A673 (cell line): Measurements from ENCODE around the gene CNTD1. TPM values are rescaled to one million over a fixed set of nuclear protein-coding genes. Genes with fewer than 3 reads are reported as not detected.

Experiments
- BruUV-seq: library from RNA; stranded (reverse); fragments of 400-500 nt; replicated peaks from 2 replicates; lab custom pipeline; 2021; lab: Mats Ljungman, UMichigan
- CTCF ChIA-PET: fragments of 300-600 bp; sonication (Branson Sonifier 250); formaldehyde crosslinking; loops from one replicate; lab custom pipeline; 2022; ENCODE audit warnings: antibody characterized with exemption; lab: Charles Lee
- POLR2A ChIA-PET: fragments of 300-600 bp; sonication (Branson Sonifier 250); formaldehyde crosslinking; loops from one replicate; lab custom pipeline; 2022; ENCODE audit warnings: antibody characterized with exemption; ENCODE audit not compliant: low non-redundant PET; lab: Charles Lee
- DNase-seq: peaks from one replicate; pipeline ENCODE4 v3.0.0-alpha.2; 2015; ENCODE audit warnings: low spot score
- H3K27ac ChIP-seq: fragments of 200-600 bp; sonication (generic); 2 replicates; pipeline ENCODE4 v1.5.1; 2016; ENCODE audit warnings: mixed run types, low read depth, mild to moderate bottlenecking, mixed read lengths, antibody characterized with exemption, low read length; ENCODE audit not compliant: poor library complexity, severe bottlenecking
- H3K27me3 ChIP-seq: fragments of 200-600 bp; sonication (generic); replicated peaks from 2 replicates; pipeline ENCODE4 v1.6.1; 2017; ENCODE audit warnings: mixed run types, low read depth, mild to moderate bottlenecking, mixed read lengths, antibody characterized with exemption, low read length; ENCODE audit not compliant: insufficient read depth, poor library complexity
- H3K36me3 ChIP-seq: fragments of 200-600 bp; sonication (generic); 2 replicates; pipeline ENCODE4 v1.6.1; 2016; ENCODE audit warnings: mixed run types, mild to moderate bottlenecking, mixed read lengths, antibody characterized with exemption, low read length; ENCODE audit not compliant: insufficient read depth, poor library complexity, severe bottlenecking
- H3K4me1 ChIP-seq: fragments of 200-600 bp; sonication (generic); 2 replicates; pipeline ENCODE4 v1.6.1; 2017; ENCODE audit warnings: mixed run types, mild to moderate bottlenecking, mixed read lengths, antibody characterized with exemption, low read length; ENCODE audit not compliant: insufficient read depth, poor library complexity, severe bottlenecking
- H3K4me3 ChIP-seq: fragments of 200-600 bp; sonication (generic); 2 replicates; pipeline ENCODE4 v1.5.1; 2016; ENCODE audit warnings: low read depth, mixed run types, mild to moderate bottlenecking, mixed read lengths, low read length; ENCODE audit not compliant: poor library complexity, severe bottlenecking
- H3K9me3 ChIP-seq: fragments of 200-600 bp; sonication (generic); 2 replicates; pipeline ENCODE4 v1.6.1; 2016; ENCODE audit warnings: mixed run types, low read depth, mild to moderate bottlenecking, mixed read lengths, antibody characterized with exemption, low read length; ENCODE audit not compliant: poor library complexity, severe bottlenecking
- CTCF ChIP-seq: fragments of 300-800, 200-600 bp; sonication (generic); conservative IDR thresholded peaks from 2 replicates; pipeline ENCODE4 v1.5.1; 2017; ENCODE audit warnings: low read depth, mild to moderate bottlenecking, antibody characterized with exemption, low read length, moderate library complexity, mixed read lengths
- EZH2 ChIP-seq: fragments of 200-600 bp; sonication (generic); IDR thresholded peaks from 2 replicates; pipeline ENCODE4 v1.6.1; 2017; ENCODE audit warnings: borderline replicate concordance, low read depth, mild to moderate bottlenecking, mixed read lengths, antibody characterized with exemption, low read length; ENCODE audit not compliant: poor library complexity, severe bottlenecking
- intact Hi-C: fragments of 100-400 bp; cut with micrococcal nuclease; formaldehyde crosslinking; loops from one replicate; pipeline ENCODE4 v1.10.0; 2022; ENCODE audit not compliant: unreplicated experiment
- total RNA-seq: library from RNA; stranded (reverse); gene quantifications from 2 replicates; pipeline ENCODE4 v1.2.3, GENCODE V29; 2021

CNTD1 gene
- total RNA-seq, 1 experiment from 2014 or later, result not detected

GRCh38 chr17:42759982-42760651, 38.5 kb upstream of the CNTD1 start:
- no peaks in the 10 kb centered on the region for H3K27me3 ChIP-seq
- BruUV-seq, result no TSS peak
- intact Hi-C loops, result loop anchor here (5.0 kb wide), 1 partner anchor 183 kb away; the partner anchor contains the start of gene PSMC3IP
- no peak for DNase-seq
- ChIA-PET POLR2A (no interaction called here), CTCF (no interaction called here)
- TF ChIP-seq CTCF (no peak), EZH2 (no peak)
- H3K36me3 ChIP-seq, result no peaks in the 10 kb centered on the region
- no peaks in the 10 kb centered on the region for H3K4me1 ChIP-seq
- H3K4me3 ChIP-seq, result no peak overlapping the region
- H3K27ac ChIP-seq, result no peak overlapping the region
- no peaks in the 10 kb centered on the region for H3K9me3 ChIP-seq

- POLR2A ChIA-PET, result no interaction called here
- no peak for TF ChIP-seq CTCF
- no peak for TF ChIP-seq EZH2
- H3K27me3 ChIP-seq, result no peaks in the 10 kb centered on the region
These were observed 37.7 kb upstream of the CNTD1 start, which contains the start of gene RAMP2 for GRCh38 chr17:42760652-42761581. RAMP2 (plus strand) TSS chr17:42761227; CDS start chr17:42761262, 35 bp downstream.

GRCh38 chr17:42761638-42762037, 37.0 kb upstream of the CNTD1 start:
- BruUV-seq, result no TSS peak
- Histone ChIP-seq H3K36me3 (no peaks in the 10 kb centered on the region), H3K4me3 (peak overlapping the region; percentile 40), H3K9me3 (no peaks in the 10 kb centered on the region), H3K4me1 (no peaks in the 10 kb centered on the region), H3K27ac (no peak overlapping the region), H3K27me3 (no peaks in the 10 kb centered on the region)
- no peak for DNase-seq
- no peak for TF ChIP-seq CTCF
- no peak for TF ChIP-seq EZH2
- intact Hi-C loops, result loop anchor here (5.0 kb wide), 1 partner anchor 184 kb away; the partner anchor contains the start of gene PSMC3IP
- ChIA-PET POLR2A (no interaction called here), CTCF (no interaction called here)

More at GRCh38 chr17:42760652-42761581, 37.7 kb upstream of the CNTD1 start, which contains the start of gene RAMP2:
- no peaks in the 10 kb centered on the region for H3K4me1 ChIP-seq
- DNase-seq, result peak; percentile 19
- H3K9me3 ChIP-seq, result no peaks in the 10 kb centered on the region
- intact Hi-C loops, result loop anchor here (5.0 kb wide), 1 partner anchor 184 kb away; the partner anchor contains the start of gene PSMC3IP
- BruUV-seq, result no TSS peak
- H3K36me3 ChIP-seq, result no peaks in the 10 kb centered on the region
- peak within 1 kb of the TSS; percentile 40 for H3K4me3 ChIP-seq
- no peak within 1 kb of the TSS for H3K27ac ChIP-seq
- CTCF ChIA-PET, result no interaction called here
